ENCODE data around the gene C2. TPM values are rescaled to one million over a fixed set of nuclear protein-coding genes. Genes with fewer than 3 reads are reported as not detected.
"Not testable (repeated sequence)": the region's sequence is repeated elsewhere in the genome, so short reads cannot be mapped to it uniquely, and the experiment has no call there.

The C2 gene
- total RNA-seq, 1 experiment from 2014 or later = 0.53 TPM

DNA sequence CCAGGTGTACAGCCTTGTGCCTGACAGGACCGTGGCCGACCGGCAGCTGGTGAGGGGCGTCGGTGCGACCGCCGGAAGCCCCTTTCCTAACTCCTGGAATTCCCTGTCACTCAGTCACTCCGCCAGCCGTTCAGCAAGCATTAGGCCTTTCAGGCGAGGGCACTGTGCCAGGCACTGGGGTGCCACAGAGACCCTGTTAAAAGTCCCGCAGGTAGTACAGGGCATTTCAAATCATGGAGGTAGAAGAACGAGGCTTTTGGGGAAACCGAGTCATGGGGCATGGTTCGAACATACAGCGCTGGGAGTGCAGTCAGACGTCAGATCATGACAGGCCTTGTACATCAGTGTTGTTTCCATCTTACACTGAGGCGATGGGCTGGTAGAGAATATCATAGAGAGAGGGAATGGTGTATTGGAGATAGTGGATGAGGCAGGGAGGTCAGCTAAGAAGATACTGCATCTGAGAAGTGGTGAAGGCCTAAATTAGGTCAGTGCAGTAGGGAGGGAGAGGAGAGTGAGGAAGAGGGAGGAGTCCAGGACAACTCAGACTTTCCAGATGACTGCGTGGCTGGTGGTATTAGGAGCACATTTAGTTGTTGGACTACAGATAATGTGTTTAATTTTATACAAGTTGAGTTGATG is 45.3 kb downstream of the C2 start:
- Histone ChIP-seq H3K36me3 (peaks cover 48% of the 10 kb centered on the region), H3K4me3 (peak overlapping the region; percentile 64), H3K9me3 (replicated peaks) (no peaks in the 10 kb centered on the region), H3K27me3 (replicated peaks) (no peaks in the 10 kb centered on the region), H3K27ac (peak overlapping the region; percentile 95), H3K4me1 (replicated peaks) (peaks cover 23% of the 10 kb centered on the region)
- DNase-seq (ENCODE audit: low read depth in 1 of 2, low spot score in 2 of 2) = no peak

DNA sequence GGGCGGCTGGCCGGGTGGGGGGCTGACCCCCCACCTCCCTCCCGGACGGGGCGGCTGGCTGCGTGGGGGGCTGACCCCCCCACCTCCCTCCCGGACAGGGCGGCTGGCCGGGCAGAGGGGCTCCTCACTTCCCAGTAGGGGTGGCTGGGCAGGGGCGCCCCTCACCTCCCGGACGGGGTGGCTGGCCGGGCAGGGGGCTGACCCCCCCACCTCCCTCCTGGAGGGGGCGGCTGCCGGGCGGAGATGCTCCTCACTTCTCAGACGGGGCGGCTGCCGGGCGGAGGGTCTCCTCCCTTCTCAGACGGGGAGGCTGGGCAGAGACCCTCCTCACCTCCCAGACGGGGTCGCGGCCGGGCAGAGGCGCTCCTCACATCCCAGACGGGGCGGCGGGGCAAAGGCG is 48.5 kb downstream of the C2 start:
- Histone ChIP-seq H3K4me1 (replicated peaks) (peaks cover 15% of the 10 kb centered on the region), H3K36me3 (peaks cover 23% of the 10 kb centered on the region)
- H3K27me3 ChIP-seq (replicated peaks); H3K4me3 ChIP-seq; H3K9me3 ChIP-seq (replicated peaks); H3K27ac ChIP-seq: not testable (repeated sequence)
- peak in 1 of 2 experiments; percentile 33 for DNase-seq (ENCODE audit: low read depth in 1 of 2, low spot score in 2 of 2)

DNA sequence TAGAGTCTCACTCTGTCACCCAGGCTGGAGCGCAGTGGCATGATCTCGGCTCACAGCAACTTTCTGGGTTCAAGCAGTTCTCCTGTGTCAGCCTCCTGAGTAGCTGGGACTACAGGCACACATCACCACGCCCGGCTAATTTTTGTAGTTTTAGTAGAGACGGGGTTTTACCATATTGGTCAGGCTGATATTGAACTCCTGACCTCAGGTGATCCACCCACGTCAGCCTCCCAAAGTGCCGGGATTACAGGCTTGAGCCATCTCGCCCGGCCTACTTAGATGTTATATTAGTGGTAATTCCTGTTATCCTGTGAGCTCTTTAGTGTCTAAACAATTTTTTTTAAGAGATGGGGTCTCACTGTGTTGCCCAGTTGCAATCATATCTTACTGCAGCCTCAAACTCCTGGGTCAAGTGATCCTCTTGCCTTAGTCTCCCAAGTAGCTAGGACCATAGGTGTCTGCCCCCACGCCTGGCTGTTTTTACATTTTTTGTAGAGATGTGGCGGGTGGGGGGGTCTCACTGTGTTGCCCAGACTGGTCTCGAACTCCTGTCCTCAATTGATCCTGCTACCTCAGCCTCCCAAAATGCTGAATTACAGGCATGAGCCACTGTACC is 50.4 kb downstream of the C2 start:
- no peak overlapping the region for H3K4me3 ChIP-seq
- H3K36me3 ChIP-seq = peaks cover 12% of the 10 kb centered on the region
- no peaks in the 10 kb centered on the region for H3K9me3 ChIP-seq (replicated peaks)
- no peaks in the 10 kb centered on the region for H3K27me3 ChIP-seq (replicated peaks)
- H3K4me1 ChIP-seq (replicated peaks) = peaks cover 6% of the 10 kb centered on the region; the same call in 1 of the 2 replicates
- no peak overlapping the region for H3K27ac ChIP-seq
- DNase-seq (ENCODE audit: low read depth in 1 of 2, low spot score in 2 of 2) = no peak

DNA sequence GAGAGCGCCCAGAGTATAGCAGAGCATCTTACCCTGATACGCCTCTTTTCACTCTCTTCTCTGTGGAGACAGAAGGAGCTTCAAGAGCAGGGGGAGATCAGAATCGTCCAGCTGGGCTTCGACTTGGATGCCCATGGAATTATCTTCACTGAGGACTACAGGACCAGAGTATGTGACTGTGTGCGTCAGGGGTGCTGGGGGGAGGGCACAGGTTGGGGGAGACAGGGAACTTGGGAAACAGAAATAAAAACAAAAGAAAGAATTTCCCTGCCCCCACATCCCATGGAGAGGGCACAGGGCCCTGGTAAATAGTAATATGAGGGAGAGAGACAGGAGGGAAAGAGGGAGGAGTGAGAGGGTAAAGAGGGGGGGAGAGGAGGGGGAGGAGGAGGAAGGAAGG is 51.3 kb downstream of the C2 start:
- Histone ChIP-seq H3K4me3 (no peak overlapping the region), H3K36me3 (peaks cover 12% of the 10 kb centered on the region), H3K27me3 (replicated peaks) (no peaks in the 10 kb centered on the region), H3K4me1 (replicated peaks) (no peaks in the 10 kb centered on the region), H3K27ac (no peak overlapping the region), H3K9me3 (replicated peaks) (no peaks in the 10 kb centered on the region)
- DNase-seq (ENCODE audit: low read depth in 1 of 2, low spot score in 2 of 2) = no peak

DNA sequence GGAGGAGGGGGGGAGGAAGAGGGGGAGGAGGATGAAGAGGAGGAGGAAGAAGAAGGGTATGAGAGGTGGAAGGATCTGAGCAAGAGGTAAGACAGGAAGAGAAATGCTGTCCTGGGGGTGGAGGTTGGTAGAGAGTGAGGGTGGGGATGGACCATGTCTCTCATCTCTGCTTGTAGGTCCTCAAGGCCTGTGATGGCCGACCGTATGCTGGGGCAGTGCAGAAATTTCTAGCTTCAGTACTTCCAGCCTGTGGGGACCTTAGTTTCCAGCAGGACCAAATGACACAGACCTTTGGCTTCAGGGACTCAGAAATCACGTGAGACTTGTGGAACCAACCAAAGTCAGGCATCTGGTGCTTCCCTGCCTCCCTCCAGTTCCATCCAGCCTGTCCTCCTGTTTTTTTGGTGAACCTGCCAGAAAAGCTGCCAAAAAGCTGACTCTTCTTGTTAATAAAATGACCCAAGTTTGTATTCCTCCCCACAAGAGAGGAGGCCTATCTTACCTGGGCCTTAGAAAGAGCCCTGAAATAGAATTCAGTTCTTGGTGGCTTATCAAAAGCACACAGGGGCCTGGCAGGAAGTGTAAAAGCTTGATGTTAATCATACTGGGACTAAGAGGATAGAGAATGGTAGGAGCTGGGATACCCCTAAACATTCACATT is 51.9 kb downstream of the C2 start:
- no peaks in the 10 kb centered on the region for H3K27me3 ChIP-seq (replicated peaks)
- no peak overlapping the region for H3K4me3 ChIP-seq
- no peak overlapping the region for H3K27ac ChIP-seq
- no peaks in the 10 kb centered on the region for H3K9me3 ChIP-seq (replicated peaks)
- no peaks in the 10 kb centered on the region for H3K4me1 ChIP-seq (replicated peaks)
- peaks cover 10% of the 10 kb centered on the region for H3K36me3 ChIP-seq
- no peak for DNase-seq (ENCODE audit: low read depth in 1 of 2, low spot score in 2 of 2)

DNA sequence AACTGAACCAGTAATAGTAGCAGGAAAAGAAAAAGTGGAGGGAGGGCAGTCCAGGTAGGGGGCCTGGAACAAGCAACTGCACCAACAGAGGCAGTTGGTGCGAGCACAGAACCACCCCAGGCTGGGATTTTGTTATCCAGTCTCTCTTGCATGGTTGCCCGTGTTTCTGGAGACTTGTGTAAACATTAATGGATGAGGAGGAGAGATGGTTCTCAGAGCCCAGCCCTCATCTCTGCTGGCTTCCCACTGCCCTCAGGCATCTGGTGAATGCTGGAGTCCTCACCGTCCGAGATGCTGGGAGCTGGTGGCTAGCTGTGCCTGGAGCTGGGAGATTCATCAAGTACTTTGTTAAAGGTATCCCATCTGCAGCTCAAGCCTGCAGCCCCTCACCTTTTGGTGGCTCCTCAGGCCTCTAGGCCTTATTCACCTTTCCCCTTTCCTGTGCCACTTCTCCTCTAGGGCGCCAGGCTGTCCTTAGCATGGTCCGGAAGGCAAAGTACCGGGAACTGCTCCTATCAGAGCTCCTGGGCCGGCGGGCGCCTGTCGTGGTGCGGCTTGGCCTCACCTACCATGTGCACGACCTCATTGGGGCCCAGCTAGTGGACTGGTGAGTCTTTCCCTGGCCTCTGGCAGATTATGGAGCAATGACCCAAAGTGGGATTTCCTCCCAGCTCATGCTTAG is 52.8 kb downstream of the C2 start:
- H3K27me3 ChIP-seq (replicated peaks); H3K4me1 ChIP-seq (replicated peaks); H3K9me3 ChIP-seq (replicated peaks); DNase-seq (ENCODE audit: low read depth in 1 of 2, low spot score in 2 of 2); H3K4me3 ChIP-seq; H3K36me3 ChIP-seq; H3K27ac ChIP-seq: not testable (repeated sequence)

DNA sequence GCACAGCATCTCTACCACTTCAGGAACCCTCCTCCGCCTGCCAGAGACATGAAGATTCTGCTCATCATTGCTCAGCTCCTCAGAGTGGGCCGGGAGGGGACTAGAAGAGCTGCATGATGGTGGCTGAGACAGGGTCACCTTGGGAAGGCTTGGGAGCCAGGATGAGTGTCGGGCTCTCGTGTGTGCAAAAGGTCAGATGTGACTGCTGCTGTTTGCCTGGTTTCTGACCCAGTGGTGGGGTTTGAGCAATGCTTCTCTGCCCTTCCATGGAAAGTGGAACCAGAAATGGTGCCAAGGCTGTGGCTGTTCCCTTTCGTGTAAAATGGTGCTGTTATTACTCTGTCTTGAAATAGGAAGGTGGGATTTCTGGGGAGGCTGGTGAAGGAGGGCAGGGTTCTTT is 53.5 kb downstream of the C2 start:
- H3K36me3 ChIP-seq; H3K4me3 ChIP-seq; DNase-seq (ENCODE audit: low read depth in 1 of 2, low spot score in 2 of 2); H3K27me3 ChIP-seq (replicated peaks); H3K27ac ChIP-seq; H3K4me1 ChIP-seq (replicated peaks); H3K9me3 ChIP-seq (replicated peaks): not testable (repeated sequence)

DNA sequence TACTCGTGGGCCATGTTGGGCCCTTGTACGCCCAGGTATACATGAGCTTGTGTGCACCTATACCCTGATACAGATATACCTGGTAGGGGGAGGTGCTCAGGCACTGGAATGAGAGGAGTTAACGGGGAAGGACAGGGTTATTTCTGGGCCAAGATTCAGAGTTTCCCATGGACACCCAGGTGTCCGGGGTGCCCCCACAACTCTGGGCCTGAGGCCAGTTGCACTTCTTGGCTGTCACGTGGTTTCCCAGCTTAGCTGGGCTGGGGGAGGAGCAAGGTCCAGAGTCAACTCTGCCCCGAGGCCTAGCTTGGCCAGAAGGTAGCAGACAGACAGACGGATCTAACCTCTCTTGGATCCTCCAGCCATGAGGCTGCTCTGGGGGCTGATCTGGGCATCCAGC is 54.2 kb downstream of the C2 start, which contains the start of gene C4A:
TSS of gene C4A (plus strand) at position 314 of the 400 bp plus-strand sequence. CDS start at position 365, 51 bp downstream.
- H3K4me3 ChIP-seq; H3K36me3 ChIP-seq; H3K27ac ChIP-seq; H3K9me3 ChIP-seq (replicated peaks); H3K27me3 ChIP-seq (replicated peaks); DNase-seq (ENCODE audit: low read depth in 1 of 2, low spot score in 2 of 2); H3K4me1 ChIP-seq (replicated peaks): not testable (repeated sequence)

DNA sequence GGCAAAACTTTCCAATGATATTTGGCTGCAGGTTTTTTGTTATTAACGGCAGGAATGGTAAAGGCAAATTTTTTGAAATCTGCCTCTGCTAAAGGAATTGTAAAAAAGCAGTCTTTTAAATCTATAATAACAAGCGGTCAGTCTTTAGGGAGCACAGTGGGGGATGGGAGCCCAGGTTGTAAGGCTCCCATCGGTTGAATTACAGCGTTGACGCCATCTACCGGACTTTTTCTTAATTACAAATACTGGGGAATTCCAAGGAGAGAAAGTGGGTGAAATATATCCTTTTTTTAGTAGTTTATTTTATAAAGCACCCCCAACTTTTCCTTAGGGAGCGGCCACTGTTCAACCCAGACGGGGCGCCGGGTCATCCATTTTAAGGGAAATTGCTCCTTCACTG is 61.8 kb downstream of the C2 start:
- not testable (repeated sequence) for H3K27ac ChIP-seq

DNA sequence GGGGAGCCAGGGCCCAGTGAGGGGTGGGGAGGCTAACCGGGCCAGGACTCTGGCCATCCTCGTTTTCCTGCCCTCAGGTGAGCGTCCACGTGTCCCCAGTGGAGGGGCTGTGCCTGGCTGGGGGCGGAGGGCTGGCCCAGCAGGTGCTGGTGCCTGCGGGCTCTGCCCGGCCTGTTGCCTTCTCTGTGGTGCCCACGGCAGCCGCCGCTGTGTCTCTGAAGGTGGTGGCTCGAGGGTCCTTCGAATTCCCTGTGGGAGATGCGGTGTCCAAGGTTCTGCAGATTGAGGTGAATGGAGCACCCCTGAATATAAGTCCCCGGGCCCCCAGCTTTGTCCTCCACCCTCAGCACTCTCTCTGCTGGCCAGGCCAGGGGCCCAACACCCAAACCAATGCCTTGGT is 66.9 kb downstream of the C2 start:
- not testable (repeated sequence) for H3K36me3 ChIP-seq; H3K27ac ChIP-seq; H3K4me1 ChIP-seq (replicated peaks); H3K27me3 ChIP-seq (replicated peaks); H3K9me3 ChIP-seq (replicated peaks); H3K4me3 ChIP-seq
- DNase-seq (ENCODE audit: low read depth in 1 of 2, low spot score in 2 of 2) = peak in 1 of 2 experiments; percentile 40

More for the DNA sequence above, 61.8 kb downstream of the C2 start:
- not testable (repeated sequence) for H3K4me1 ChIP-seq (replicated peaks); H3K9me3 ChIP-seq (replicated peaks); H3K36me3 ChIP-seq; H3K27me3 ChIP-seq (replicated peaks); DNase-seq (ENCODE audit: low read depth in 1 of 2, low spot score in 2 of 2); H3K4me3 ChIP-seq

Other genes starting within 250 kb of the C2 start
- gene LY6G5C, start 246.7 kb upstream of the C2 start, total RNA-seq (2014; rRNA removed; shearing (Covaris generic)) = 1.6 TPM in 1 of 2 replicates, not detected in the other
- gene ABHD16A, start 224.4 kb upstream of the C2 start, total RNA-seq (2014; rRNA removed; shearing (Covaris generic)) = 37.6 and 47.5 TPM in 2 replicates
- not detected in 2 replicates for gene LY6G6F, start 220.9 kb upstream of the C2 start, total RNA-seq (2014; rRNA removed; shearing (Covaris generic))
- gene LY6G6D, start 212.4 kb upstream of the C2 start, total RNA-seq (2014; rRNA removed; shearing (Covaris generic)) = not detected in 2 replicates
- not detected in 2 replicates for gene LY6G6C, start 206.0 kb upstream of the C2 start, total RNA-seq (2014; rRNA removed; shearing (Covaris generic))
- not detected in 2 replicates for gene MPIG6B, start 204.3 kb upstream of the C2 start, total RNA-seq (2014; rRNA removed; shearing (Covaris generic))
- gene DDAH2, start 198.4 kb upstream of the C2 start, total RNA-seq (2014; rRNA removed; shearing (Covaris generic)) = 80.0 and 128 TPM in 2 replicates
- 1,071 and 1,205 TPM in 2 replicates for gene CLIC1, start 191.2 kb upstream of the C2 start, total RNA-seq (2014; rRNA removed; shearing (Covaris generic))
- 3.9 and 16.7 TPM in 2 replicates for gene MSH5, start 187.7 kb upstream of the C2 start, total RNA-seq (2014; rRNA removed; shearing (Covaris generic))
- gene SAPCD1, start 165.1 kb upstream of the C2 start, total RNA-seq (2014; rRNA removed; shearing (Covaris generic)) = 1.4 TPM in 1 of 2 replicates, not detected in the other
- gene VWA7, start 150.4 kb upstream of the C2 start, total RNA-seq (2014; rRNA removed; shearing (Covaris generic)) = not detected in 2 replicates
- 23.1 and 39.5 TPM in 2 replicates for gene VARS1, start 132.0 kb upstream of the C2 start, total RNA-seq (2014; rRNA removed; shearing (Covaris generic))
- 72.6 and 89.4 TPM in 2 replicates for gene LSM2, start 120.8 kb upstream of the C2 start, total RNA-seq (2014; rRNA removed; shearing (Covaris generic))
- 0.78 and 0.87 TPM in 2 replicates for gene HSPA1L, start 112.4 kb upstream of the C2 start, total RNA-seq (2014; rRNA removed; shearing (Covaris generic))
- gene HSPA1A, start 112.2 kb upstream of the C2 start, total RNA-seq (2014; rRNA removed; shearing (Covaris generic)) = 211 and 214 TPM in 2 replicates
- 218 and 257 TPM in 2 replicates for gene HSPA1B, start 100.0 kb upstream of the C2 start, total RNA-seq (2014; rRNA removed; shearing (Covaris generic))
- 38.1 and 38.6 TPM in 2 replicates for gene NEU1, start 64.9 kb upstream of the C2 start, total RNA-seq (2014; rRNA removed; shearing (Covaris generic))
- gene SLC44A4, start 48.7 kb upstream of the C2 start, total RNA-seq (2014; rRNA removed; shearing (Covaris generic)) = not detected in 2 replicates
- 33.8 and 40.4 TPM in 2 replicates for gene EHMT2, start 30.0 kb upstream of the C2 start, total RNA-seq (2014; rRNA removed; shearing (Covaris generic))
- 0.53 and 2.0 TPM in 2 replicates for gene ZBTB12, start 25.6 kb upstream of the C2 start, total RNA-seq (2014; rRNA removed; shearing (Covaris generic))
- gene CFB, start 18.4 kb downstream of the C2 start, total RNA-seq (2014; rRNA removed; shearing (Covaris generic)) = 0.50 and 0.58 TPM in 2 replicates
- 69.4 and 134 TPM in 2 replicates for gene NELFE, start 31.3 kb downstream of the C2 start, total RNA-seq (2014; rRNA removed; shearing (Covaris generic))
- 34.5 and 35.5 TPM in 2 replicates for gene SKIC2, start 31.5 kb downstream of the C2 start, total RNA-seq (2014; rRNA removed; shearing (Covaris generic))
- 13.1 and 17.4 TPM in 2 replicates for gene DXO, start 44.4 kb downstream of the C2 start, total RNA-seq (2014; rRNA removed; shearing (Covaris generic))
- gene C4A, start 54.3 kb downstream of the C2 start, total RNA-seq (2014; rRNA removed; shearing (Covaris generic)) = 0.47 and 1.4 TPM in 2 replicates
- 0.28 and 1.5 TPM in 2 replicates for gene C4B, start 87.1 kb downstream of the C2 start, total RNA-seq (2014; rRNA removed; shearing (Covaris generic))
- gene CYP21A2, start 110.7 kb downstream of the C2 start, total RNA-seq (2014; rRNA removed; shearing (Covaris generic)) = not detected in 2 replicates
- 0.66 TPM in 1 of 2 replicates, not detected in the other for gene TNXB, start 181.6 kb downstream of the C2 start, total RNA-seq (2014; rRNA removed; shearing (Covaris generic))
- 22.8 and 44.0 TPM in 2 replicates for gene ATF6B, start 200.5 kb downstream of the C2 start, total RNA-seq (2014; rRNA removed; shearing (Covaris generic))
- gene FKBPL, start 202.6 kb downstream of the C2 start, total RNA-seq (2014; rRNA removed; shearing (Covaris generic)) = 5.7 and 10.5 TPM in 2 replicates
- not detected in 2 replicates for gene PRRT1, start 224.2 kb downstream of the C2 start, total RNA-seq (2014; rRNA removed; shearing (Covaris generic))
- 10.3 and 38.2 TPM in 2 replicates for gene PPT2, start 226.4 kb downstream of the C2 start, total RNA-seq (2014; rRNA removed; shearing (Covaris generic))
- gene EGFL8, start 236.9 kb downstream of the C2 start, total RNA-seq (2014; rRNA removed; shearing (Covaris generic)) = 0.19 and 3.1 TPM in 2 replicates
- 40.9 and 65.4 TPM in 2 replicates for gene AGPAT1, start 248.4 kb downstream of the C2 start, total RNA-seq (2014; rRNA removed; shearing (Covaris generic))

Data from SJSA1 (cell line).